ENCODE data around the gene PRKCE. TPM values are rescaled to one million over a fixed set of nuclear protein-coding genes. Genes with fewer than 3 reads are reported as not detected.

Gene PRKCE
- total RNA-seq, 2 donors from 2014 or later = 5.8 to 18.1 TPM

- no peak for DNase-seq (ENCODE audit: low spot score)
- H3K9me3 ChIP-seq = no peaks in the 10 kb centered on the region
- no peaks in the 10 kb centered on the region for H3K27me3 ChIP-seq (replicated peaks; ENCODE audit: insufficient read depth)
- no peak overlapping the region for H3K27ac ChIP-seq
- H3K4me3 ChIP-seq = no peak overlapping the region
- H3K4me1 ChIP-seq (ENCODE audit: control insufficient read depth in 1 of 2, low read depth in 2 of 2) = no peaks in the 10 kb centered on the region
- no peak for ATAC-seq (ENCODE audit: insufficient number of reproducible peaks, low FRiP score, low read depth)
- no peak for TF ChIP-seq CTCF (IDR thresholded peaks at IDR 0.05)
- H3K36me3 ChIP-seq = no peaks in the 10 kb centered on the region
These were observed 324.5 kb downstream of the PRKCE start for GRCh38 chr2:45975752-45976517.

- H3K27me3 ChIP-seq (replicated peaks; ENCODE audit: insufficient read depth) = no peaks in the 10 kb centered on the region
- no peak overlapping the region for H3K27ac ChIP-seq
- H3K9me3 ChIP-seq = no peaks in the 10 kb centered on the region
- no peak for ATAC-seq (ENCODE audit: insufficient number of reproducible peaks, low FRiP score, low read depth)
- no peak overlapping the region for H3K4me3 ChIP-seq
- no peak for DNase-seq (ENCODE audit: low spot score)
- TF ChIP-seq CTCF (IDR thresholded peaks at IDR 0.05) = no peak
- H3K36me3 ChIP-seq = no peaks in the 10 kb centered on the region
- no peaks in the 10 kb centered on the region for H3K4me1 ChIP-seq (ENCODE audit: control insufficient read depth in 1 of 2, low read depth in 2 of 2)
These were observed 326.9 kb downstream of the PRKCE start for GRCh38 chr2:45978302-45978859.

GRCh38 chr2:45979065-45979464 lies 327.6 kb downstream of the PRKCE start:
- ATAC-seq (ENCODE audit: insufficient number of reproducible peaks, low FRiP score, low read depth) = no peak
- TF ChIP-seq CTCF (IDR thresholded peaks at IDR 0.05) = no peak
- DNase-seq (ENCODE audit: low spot score) = no peak
- Histone ChIP-seq H3K4me1 (ENCODE audit: control insufficient read depth in 1 of 2, low read depth in 2 of 2) (no peaks in the 10 kb centered on the region), H3K36me3 (no peaks in the 10 kb centered on the region), H3K27ac (no peak overlapping the region), H3K27me3 (replicated peaks; ENCODE audit: insufficient read depth) (no peaks in the 10 kb centered on the region), H3K4me3 (no peak overlapping the region), H3K9me3 (no peaks in the 10 kb centered on the region)

DNA sequence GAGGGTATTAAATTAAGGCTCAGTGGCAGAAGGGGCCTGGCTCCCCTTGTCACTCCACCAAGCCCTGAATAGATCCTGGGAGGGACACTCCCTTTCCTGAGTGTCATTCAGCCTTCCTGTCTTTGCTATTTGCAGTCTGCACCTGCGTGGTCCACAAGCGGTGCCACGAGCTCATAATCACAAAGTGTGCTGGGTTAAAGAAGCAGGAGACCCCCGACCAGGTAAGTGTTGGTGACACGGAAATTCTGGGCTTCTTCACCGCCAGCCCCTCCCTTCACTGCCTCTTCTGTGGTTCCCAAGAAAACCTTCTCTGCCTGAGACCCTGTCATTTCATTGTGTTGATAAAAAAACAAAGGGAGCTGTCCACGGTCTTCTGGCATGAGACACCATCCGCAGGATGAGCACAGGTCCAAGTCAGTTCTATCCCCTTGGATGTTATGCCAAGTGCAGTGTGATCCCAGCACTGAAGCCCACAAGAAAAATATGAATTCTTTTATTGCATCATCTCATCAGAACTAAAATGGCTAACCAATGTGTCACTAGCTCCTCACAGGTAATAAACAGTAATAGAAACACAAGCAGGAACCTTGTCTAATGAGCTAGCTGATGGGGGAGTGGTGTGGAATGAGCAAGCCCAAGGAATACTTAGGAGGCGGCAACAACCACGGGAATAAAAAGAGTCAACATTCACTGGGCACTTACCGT lies 328.8 kb downstream of the PRKCE start:
- H3K36me3 ChIP-seq = no peaks in the 10 kb centered on the region
- DNase-seq (ENCODE audit: low spot score) = no peak
- H3K9me3 ChIP-seq = no peaks in the 10 kb centered on the region

More for the DNA sequence above, 328.8 kb downstream of the PRKCE start:
- TF ChIP-seq CTCF (IDR thresholded peaks at IDR 0.05) = no peak
- no peak overlapping the region for H3K4me3 ChIP-seq
- no peaks in the 10 kb centered on the region for H3K4me1 ChIP-seq (ENCODE audit: control insufficient read depth in 1 of 2, low read depth in 2 of 2)
- no peaks in the 10 kb centered on the region for H3K27me3 ChIP-seq (replicated peaks; ENCODE audit: insufficient read depth)
- H3K27ac ChIP-seq = no peak overlapping the region
- no peak for ATAC-seq (ENCODE audit: insufficient number of reproducible peaks, low FRiP score, low read depth)
